ENCODE results near the gene MLLT6.
A peak's percentile ranks its signal among the peaks of the same experiment; 100 is the strongest.

MLLT6 gene

DNA sequence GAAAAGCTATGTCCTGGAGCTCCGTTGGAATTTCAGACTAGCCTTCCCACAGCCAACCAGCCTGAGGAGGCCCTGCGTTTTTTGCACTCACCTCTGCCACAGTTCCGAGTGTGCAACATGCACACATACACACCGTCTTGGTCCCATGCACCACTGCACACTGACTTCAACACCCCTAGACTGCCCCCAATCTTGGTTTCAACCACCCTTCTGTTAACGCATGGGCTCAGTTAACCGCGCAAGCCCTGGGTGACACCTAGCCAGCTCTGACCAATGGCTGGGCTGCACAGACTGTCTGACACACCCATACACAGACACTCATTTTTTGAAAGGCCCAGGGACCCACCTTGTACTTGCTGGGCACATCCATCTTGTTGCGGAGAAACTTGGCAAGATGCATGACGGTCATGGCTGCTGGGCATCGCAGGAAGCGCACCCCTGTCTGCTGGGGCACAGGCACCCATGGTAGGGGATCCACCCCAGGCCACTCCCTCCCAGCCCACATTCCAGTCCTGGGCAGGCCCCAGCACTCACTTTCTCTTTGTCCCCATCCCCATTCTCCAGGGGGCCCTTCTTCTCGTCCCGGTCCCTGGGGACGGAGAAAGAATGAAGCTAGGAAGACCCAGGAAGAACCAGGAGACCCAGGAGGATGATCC is 33.1 kb downstream of the MLLT6 start:
- Histone ChIP-seq H3K27ac (no peak overlapping the region), H3K9me3 (replicated peaks in 1 of 11) (no peaks in the 10 kb centered on the region), H3K4me2 (peak overlapping the region in 8 of 11 experiments; percentile 5 to 74 (median 60); a peak in 14 of 22 replicates), H3K9ac (no peak overlapping the region), H3K36me3 (peaks cover 2 to 55% (median 6%) of the 10 kb centered on the region in 11 experiments; a peak in 15 of 22 replicates), H3K27me3 (no peaks in the 10 kb centered on the region), H3K4me3 (no peak overlapping the region), H3K4me1 (peaks cover 23 to 91% (median 74%) of the 10 kb centered on the region in 10 experiments), H4K20me1 (peaks cover 5 to 65% (median 21%) of the 10 kb centered on the region in 11 experiments; a peak in 17 of 22 replicates)
- TF ChIP-seq Cebpa-rat (IDR thresholded peaks at IDR 0.05) = no peak

DNA sequence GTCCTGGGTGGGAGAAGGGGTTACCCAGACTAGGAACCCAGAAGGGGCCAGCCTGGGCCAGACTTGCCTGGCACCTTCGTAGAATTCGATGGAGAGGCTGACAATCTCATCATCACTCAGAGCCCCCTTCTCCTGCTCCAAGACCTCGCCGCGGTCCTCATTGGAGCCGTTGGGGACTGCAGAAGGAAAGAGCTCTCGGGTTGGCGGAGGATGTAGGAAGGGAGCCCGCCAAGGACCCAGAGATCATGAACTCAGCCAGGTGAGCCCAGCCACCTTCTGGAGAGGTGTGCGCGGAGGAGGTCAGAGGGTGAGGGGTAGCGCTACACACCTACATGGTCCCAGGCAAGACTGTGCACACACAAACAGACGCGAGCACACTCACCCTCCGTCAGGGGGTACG is 33.6 kb downstream of the MLLT6 start:
- Histone ChIP-seq H3K4me2 (peak overlapping the region in 7 of 11 experiments; percentile 51 to 74 (median 64); a peak in 12 of 22 replicates), H3K9me3 (replicated peaks in 1 of 11) (no peaks in the 10 kb centered on the region), H3K36me3 (peaks cover 0 to 50% (median 4%) of the 10 kb centered on the region in 11 experiments; a peak in 12 of 22 replicates), H3K9ac (no peak overlapping the region), H3K4me3 (no peak overlapping the region), H4K20me1 (peaks cover 0 to 65% (median 15%) of the 10 kb centered on the region in 11 experiments; a peak in 16 of 22 replicates), H3K4me1 (peaks cover 18 to 91% (median 74%) of the 10 kb centered on the region in 10 experiments), H3K27me3 (no peaks in the 10 kb centered on the region), H3K27ac (no peak overlapping the region)
- TF ChIP-seq Cebpa-rat (IDR thresholded peaks at IDR 0.05) = no peak

DNA sequence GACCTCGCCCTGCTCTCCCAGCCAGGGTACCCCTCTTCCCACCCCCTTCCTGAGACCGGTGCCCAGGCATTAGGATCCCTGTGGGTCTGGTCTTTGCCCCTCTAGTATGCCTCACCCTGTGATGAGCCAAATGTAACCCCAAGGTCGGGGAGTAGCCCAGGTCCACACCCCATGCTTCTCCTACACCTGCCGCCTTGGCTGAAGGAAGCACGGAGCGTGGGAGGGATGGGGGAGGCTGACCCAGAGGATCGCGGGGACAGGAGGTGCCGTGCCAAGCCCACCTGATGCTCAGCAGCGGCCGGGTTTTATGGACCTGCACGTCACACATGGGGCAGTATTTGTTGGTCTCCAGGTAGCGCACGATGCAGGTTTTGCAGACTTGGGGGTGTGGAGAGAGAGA is 34.2 kb downstream of the MLLT6 start:
- H3K4me3 ChIP-seq = no peak overlapping the region
- no peak overlapping the region for H3K27ac ChIP-seq
- H3K4me2 ChIP-seq = no peak overlapping the region
- no peaks in the 10 kb centered on the region for H3K9me3 ChIP-seq (replicated peaks in 1 of 11)
- H3K27me3 ChIP-seq = no peaks in the 10 kb centered on the region
- peaks cover 0 to 43% (median under 1%) of the 10 kb centered on the region in 11 experiments; a peak in 11 of 22 replicates for H3K36me3 ChIP-seq
- H4K20me1 ChIP-seq = peaks cover 0 to 64% (median 14%) of the 10 kb centered on the region in 11 experiments; a peak in 16 of 22 replicates
- peaks cover 12 to 91% (median 74%) of the 10 kb centered on the region in 10 experiments for H3K4me1 ChIP-seq
- no peak for TF ChIP-seq Cebpa-rat (IDR thresholded peaks at IDR 0.05)
- no peak overlapping the region for H3K9ac ChIP-seq

DNA sequence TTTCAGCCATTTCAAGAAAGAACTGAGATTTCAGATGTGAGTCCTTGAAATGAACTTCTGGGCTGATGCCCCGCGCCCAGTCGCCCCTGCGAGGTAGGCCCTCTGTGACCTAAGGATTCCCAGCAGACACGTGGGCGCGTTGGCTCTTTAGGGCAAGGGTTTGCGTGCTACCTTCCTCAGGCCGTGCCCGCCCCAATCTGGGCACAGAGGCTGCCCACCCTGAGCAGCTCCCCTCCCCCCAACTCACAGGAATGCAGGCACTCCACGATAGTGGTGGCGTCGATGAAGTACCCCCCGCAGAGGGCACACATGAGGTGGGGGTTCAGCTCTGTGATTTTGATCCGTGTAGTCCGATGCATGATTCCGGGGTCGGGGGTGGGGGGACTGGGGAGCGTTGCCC is 35.0 kb downstream of the MLLT6 start:
- no peaks in the 10 kb centered on the region for H3K9me3 ChIP-seq (replicated peaks in 1 of 11)
- H3K36me3 ChIP-seq = peaks cover 0 to 39% (median 0%) of the 10 kb centered on the region in 11 experiments; a peak in 9 of 22 replicates
- no peak overlapping the region for H3K9ac ChIP-seq
- H3K4me1 ChIP-seq = peaks cover 7 to 91% (median 76%) of the 10 kb centered on the region in 10 experiments
- no peak overlapping the region for H3K4me3 ChIP-seq
- peaks cover 0 to 58% (median 9%) of the 10 kb centered on the region in 11 experiments; a peak in 11 of 22 replicates for H4K20me1 ChIP-seq
- H3K27me3 ChIP-seq = no peaks in the 10 kb centered on the region
- peak overlapping the region in 6 of 11 experiments; percentile 14 to 96 (median 72); a peak in 8 of 22 replicates for H3K4me2 ChIP-seq
- H3K27ac ChIP-seq = no peak overlapping the region
- no peak for TF ChIP-seq Cebpa-rat (IDR thresholded peaks at IDR 0.05)

DNA sequence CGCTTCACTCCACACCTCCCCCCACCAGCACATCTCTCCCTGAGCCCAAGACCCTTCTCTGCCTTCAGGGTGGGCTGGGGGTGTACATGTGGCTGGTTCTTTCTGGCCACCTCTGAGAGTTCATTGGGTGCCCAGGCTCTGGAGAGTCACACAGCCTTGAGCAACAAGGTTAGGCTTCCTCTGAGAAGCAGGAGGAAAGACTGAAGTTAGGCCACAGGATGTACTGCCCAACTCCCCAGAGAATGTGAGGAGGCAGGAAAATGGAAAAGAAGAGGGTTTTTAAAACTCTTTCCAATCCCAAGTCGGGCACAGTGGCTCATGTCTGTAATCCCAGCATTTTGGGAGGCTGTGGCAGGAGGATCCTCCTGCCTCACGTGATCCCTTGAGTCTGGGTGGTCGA is 35.7 kb downstream of the MLLT6 start:
- Histone ChIP-seq H4K20me1 (peaks cover 0 to 56% (median 2%) of the 10 kb centered on the region in 11 experiments; a peak in 9 of 22 replicates), H3K4me1 (peaks cover 13 to 93% (median 78%) of the 10 kb centered on the region in 10 experiments), H3K27me3 (no peaks in the 10 kb centered on the region), H3K27ac (peak overlapping the region in 8 of 11 experiments; percentile 44 to 61 (median 54); a peak in 13 of 22 replicates), H3K36me3 (peaks cover 0 to 33% (median 0%) of the 10 kb centered on the region in 11 experiments; a peak in 8 of 22 replicates), H3K4me3 (no peak overlapping the region), H3K9me3 (replicated peaks in 1 of 11) (no peaks in the 10 kb centered on the region), H3K4me2 (peak overlapping the region; percentile 13 to 98 (median 69); a peak in 21 of 22 replicates), H3K9ac (peak overlapping the region in 8 of 11 experiments; percentile 26 to 55 (median 38); a peak in 12 of 22 replicates)
- TF ChIP-seq Cebpa-rat (IDR thresholded peaks at IDR 0.05) = no peak

DNA sequence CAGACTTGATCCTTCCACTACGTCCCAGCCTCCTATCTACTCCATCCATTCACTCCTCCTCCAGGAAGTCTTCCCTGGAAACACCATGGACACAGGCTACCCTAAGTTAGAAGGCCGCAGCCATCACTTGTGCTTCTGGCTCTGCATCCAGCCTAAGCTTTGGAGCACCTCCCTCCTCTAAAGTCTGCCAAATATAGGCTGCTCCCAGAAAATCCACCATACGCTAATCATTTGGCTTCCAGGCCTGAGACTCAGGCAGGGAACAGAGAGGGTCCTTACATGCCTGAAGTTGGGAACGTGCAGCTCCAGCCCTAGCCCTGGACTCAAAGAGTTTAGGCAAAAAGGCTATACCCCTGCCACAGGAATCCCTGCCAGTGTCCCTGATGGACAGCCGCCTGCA is 36.4 kb downstream of the MLLT6 start:
- Histone ChIP-seq H3K36me3 (peaks cover 0 to 27% (median 0%) of the 10 kb centered on the region in 11 experiments; a peak in 6 of 22 replicates), H3K4me2 (peak overlapping the region; percentile 13 to 98 (median 69); a peak in 19 of 22 replicates), H3K9me3 (replicated peaks in 1 of 11) (no peaks in the 10 kb centered on the region), H3K9ac (peak overlapping the region in 5 of 11 experiments; percentile 16 to 55 (median 51); a peak in 8 of 22 replicates), H3K27ac (peak overlapping the region in 6 of 11 experiments; percentile 27 to 61 (median 48); a peak in 6 of 22 replicates), H3K27me3 (no peaks in the 10 kb centered on the region), H4K20me1 (peaks cover 0 to 52% (median 0%) of the 10 kb centered on the region in 11 experiments; a peak in 6 of 22 replicates), H3K4me1 (peaks cover 19 to 93% (median 81%) of the 10 kb centered on the region in 10 experiments), H3K4me3 (no peak overlapping the region)
- no peak for TF ChIP-seq Cebpa-rat (IDR thresholded peaks at IDR 0.05)

DNA sequence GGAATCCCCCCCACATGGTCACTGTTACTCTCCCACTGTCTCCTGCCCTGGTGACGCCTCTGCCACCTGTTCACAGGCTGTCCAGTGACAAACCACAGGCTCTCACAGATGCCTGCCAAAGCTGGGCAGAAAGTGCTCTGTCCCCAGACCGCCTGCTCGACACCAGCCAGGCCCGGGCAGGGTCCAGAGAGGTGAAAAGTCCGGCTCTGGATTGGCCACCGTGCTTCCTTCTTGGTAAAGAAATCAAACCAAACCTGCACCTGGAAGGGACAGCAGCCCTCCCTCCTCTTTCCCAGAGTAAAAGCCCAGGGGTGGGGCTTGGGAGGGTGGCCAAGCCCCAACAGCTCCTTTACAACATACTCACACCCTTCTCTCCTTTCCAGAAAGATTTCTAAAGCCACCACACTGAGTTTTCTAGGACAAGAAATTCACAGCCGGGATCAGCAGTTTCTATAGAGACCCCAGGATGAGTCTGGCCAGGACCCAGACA is 36.9 kb downstream of the MLLT6 start:
- H3K36me3 ChIP-seq = peaks cover 0 to 24% (median 0%) of the 10 kb centered on the region in 11 experiments; a peak in 6 of 22 replicates
- H3K4me2 ChIP-seq = peak overlapping the region; percentile 13 to 98 (median 69); a peak in 19 of 22 replicates
- peak overlapping the region in 6 of 11 experiments; percentile 3 to 61 (median 42); a peak in 4 of 22 replicates for H3K27ac ChIP-seq
- peak overlapping the region in 5 of 11 experiments; percentile 16 to 54 (median 30); a peak in 6 of 22 replicates for H3K9ac ChIP-seq
- H4K20me1 ChIP-seq = peaks cover 0 to 49% (median 0%) of the 10 kb centered on the region in 11 experiments; a peak in 6 of 22 replicates
- peaks cover 24 to 95% (median 86%) of the 10 kb centered on the region in 10 experiments for H3K4me1 ChIP-seq
- peaks cover 0 to 2% (median under 1%) of the 10 kb centered on the region in 11 experiments; a peak in 8 of 22 replicates for H3K27me3 ChIP-seq
- H3K9me3 ChIP-seq (replicated peaks in 1 of 11) = no peaks in the 10 kb centered on the region
- no peak overlapping the region for H3K4me3 ChIP-seq
- TF ChIP-seq Cebpa-rat (IDR thresholded peaks at IDR 0.05) = no peak

DNA sequence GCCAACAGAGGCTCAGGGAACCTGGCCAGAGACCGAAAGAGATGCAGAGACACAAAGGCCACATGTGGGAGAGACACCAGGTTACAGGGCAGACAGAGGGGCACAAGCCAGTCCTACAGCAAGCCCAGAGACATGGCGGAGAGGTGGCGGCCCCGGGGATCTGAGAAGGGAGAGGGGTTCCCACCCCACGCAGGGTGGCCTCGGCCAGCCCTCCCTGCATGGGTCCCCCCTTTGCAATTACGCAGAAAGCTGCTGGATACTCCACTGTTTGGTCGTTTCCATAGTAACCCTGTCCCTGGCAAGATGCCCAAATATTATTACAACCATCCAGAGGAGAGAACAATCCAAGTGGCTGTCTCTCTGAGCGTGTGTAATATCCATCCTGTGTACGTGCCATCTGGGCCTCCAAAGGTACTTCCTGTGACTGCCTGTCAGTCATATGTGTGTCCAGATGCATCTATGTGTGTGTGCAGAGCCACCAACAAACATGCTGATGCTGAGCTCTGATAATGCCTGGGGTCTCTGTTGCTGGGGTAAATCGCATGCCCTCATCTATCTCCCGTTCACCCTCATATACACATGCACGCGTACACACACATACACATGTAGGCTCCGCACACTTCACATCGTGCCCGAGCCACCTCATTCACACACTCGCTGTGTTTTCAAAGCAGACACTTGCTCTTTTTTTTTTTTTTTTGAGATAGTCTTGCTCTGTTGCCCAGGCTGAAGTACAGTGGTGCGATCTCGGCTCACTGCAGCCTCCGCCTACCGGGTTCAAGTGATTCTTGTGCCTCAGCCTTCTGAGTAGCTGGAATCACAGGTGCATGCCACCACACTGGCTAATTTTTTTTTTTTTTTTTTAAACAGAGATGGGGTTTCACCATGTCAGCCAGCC is 37.6 kb downstream of the MLLT6 start:
- peak overlapping the region in 4 of 11 experiments; percentile 16 to 54 (median 24); a peak in 4 of 22 replicates for H3K9ac ChIP-seq
- peak overlapping the region in 10 of 11 experiments; percentile 11 to 98 (median 72); a peak in 18 of 22 replicates for H3K4me2 ChIP-seq
- H4K20me1 ChIP-seq = peaks cover 0 to 48% (median 0%) of the 10 kb centered on the region in 11 experiments; a peak in 6 of 22 replicates
- peaks cover under 1 to 9% (median 7%) of the 10 kb centered on the region in 11 experiments; a peak in 21 of 22 replicates for H3K27me3 ChIP-seq
- peaks cover 0 to 23% (median 0%) of the 10 kb centered on the region in 11 experiments; a peak in 6 of 22 replicates for H3K36me3 ChIP-seq
- H3K27ac ChIP-seq = peak overlapping the region in 5 of 11 experiments; percentile 3 to 61 (median 39); a peak in 4 of 22 replicates
- peaks cover 26 to 91% (median 85%) of the 10 kb centered on the region in 10 experiments for H3K4me1 ChIP-seq
- no peaks in the 10 kb centered on the region for H3K9me3 ChIP-seq (replicated peaks in 1 of 11)
- H3K4me3 ChIP-seq = no peak overlapping the region
- TF ChIP-seq Cebpa-rat (IDR thresholded peaks at IDR 0.05) = no peak
